ENCODE data around the gene NFE2. TPM values are rescaled to one million over a fixed set of nuclear protein-coding genes. Genes with fewer than 3 reads are reported as not detected.

NFE2 gene
- total RNA-seq, 1 experiment from 2014 or later: 2.4 TPM

- TF ChIP-seq EMX1 (CRISPR knock-in tag; IDR thresholded peaks at IDR 0.05) (no peak), CDX4 (CRISPR knock-in tag; IDR thresholded peaks at IDR 0.05; ENCODE audit: borderline replicate concordance) (no peak), JAZF1 (CRISPR knock-in tag; IDR thresholded peaks at IDR 0.05) (no peak), SP1 (CRISPR knock-in tag; conservative IDR thresholded peaks at IDR 0.05) (peak; percentile 54), ZSCAN18 (CRISPR knock-in tag; IDR thresholded peaks at IDR 0.05) (no peak), ERG (CRISPR knock-in tag; IDR thresholded peaks at IDR 0.05) (no peak), PREB (CRISPR knock-in tag; IDR thresholded peaks at IDR 0.05; ENCODE audit: borderline replicate concordance) (no peak), JUN (CRISPR knock-in tag; IDR thresholded peaks at IDR 0.05) (no peak), KAT7 (CRISPR knock-in tag; IDR thresholded peaks at IDR 0.05; ENCODE audit: borderline replicate concordance) (0 out of 2 replicates have a peak, but pooled peaks have one; percentile 45), FOXK1 (CRISPR knock-in tag; IDR thresholded peaks at IDR 0.05) (peak; percentile 34; the same call in 1 of the 2 replicates), ARID4B (CRISPR knock-in tag; IDR thresholded peaks at IDR 0.05; ENCODE audit: borderline replicate concordance) (no peak), USF2 (CRISPR knock-in tag; IDR thresholded peaks at IDR 0.05) (no peak), E2F5 (CRISPR knock-in tag; IDR thresholded peaks at IDR 0.05) (peak; percentile 16; the same call in 1 of the 2 replicates), ATF2 (CRISPR knock-in tag; IDR thresholded peaks at IDR 0.05; ENCODE audit: borderline replicate concordance, low read depth) (no peak), ZNF512 (CRISPR knock-in tag; IDR thresholded peaks at IDR 0.05; ENCODE audit: borderline replicate concordance) (no peak), ZNF396 (CRISPR knock-in tag; IDR thresholded peaks at IDR 0.05; ENCODE audit: borderline replicate concordance) (no peak), TEAD4 (CRISPR knock-in tag; IDR thresholded peaks at IDR 0.05) (no peak), USF1 (CRISPR knock-in tag; IDR thresholded peaks at IDR 0.05) (no peak), IRF2 (CRISPR knock-in tag; IDR thresholded peaks at IDR 0.05; ENCODE audit: borderline replicate concordance, low read depth) (no peak), ATF1 (CRISPR knock-in tag; IDR thresholded peaks at IDR 0.05) (no peak), MAX (CRISPR knock-in tag; IDR thresholded peaks at IDR 0.05) (0 out of 2 replicates have a peak, but pooled peaks have one; percentile 47), RELA (CRISPR knock-in tag; IDR thresholded peaks at IDR 0.05; ENCODE audit: borderline replicate concordance) (no peak)
Observed at GRCh38 chr12:54300732-54301427, at the start of gene NFE2 (continued).
